K562 (cell line): ENCODE results near the gene CELA3B. TPM values are rescaled to one million over a fixed set of nuclear protein-coding genes. Genes with fewer than 3 reads are reported as not detected.

Experiments used
- ARID2 ChIP-seq: fragments of 450-650 bp; IDR thresholded peaks from 2 replicates; pipeline ENCODE4 v1.6.1; 2017; ENCODE audit warnings: antibody characterized with exemption, mild to moderate bottlenecking
- ARNT ChIP-seq, 2 experiments: fragments of 450-650 bp; IDR thresholded peaks; 2 replicates each; pipeline ENCODE4 v1.6.1; 2016; ENCODE audit warnings: mild to moderate bottlenecking in 1 of 2
- BHLHE40 ChIP-seq: IDR thresholded peaks from 2 replicates; pipeline ENCODE4 v1.6.1; 2011; ENCODE audit warnings: low read length, improper control_type of control experiment
- HLTF ChIP-seq: fragments of 450-650 bp; IDR thresholded peaks from 2 replicates; pipeline ENCODE4 v1.6.1; 2016
- HOMEZ ChIP-seq: fragments of 250-450 bp; sonication (Bioruptor Pico); IDR thresholded peaks from 2 replicates; pipeline ENCODE4 v1.4.0; 2020; ENCODE audit warnings: mild to moderate bottlenecking, moderate library complexity
- IRF1 ChIP-seq: sonication (generic); formaldehyde crosslinking; IDR thresholded peaks from 2 replicates; pipeline ENCODE4 v1.8.0; 2022; ENCODE audit warnings: missing genetic modification reagents, mild to moderate bottlenecking, borderline replicate concordance
- L3MBTL2 ChIP-seq: fragments of 450-650 bp; IDR thresholded peaks from 2 replicates; pipeline ENCODE4 v1.6.1; 2016; ENCODE audit warnings: mild to moderate bottlenecking, moderate library complexity
- NFIX ChIP-seq: fragments of 250-450 bp; sonication (Bioruptor Pico); IDR thresholded peaks from 2 replicates; pipeline ENCODE4 v1.4.0; 2020; ENCODE audit warnings: low read depth, mild to moderate bottlenecking, moderate library complexity
- PCBP1 ChIP-seq: fragments of 200-400 bp; formaldehyde crosslinking; IDR thresholded peaks from 2 replicates; pipeline ENCODE4 v1.6.1; 2018; ENCODE audit warnings: mild to moderate bottlenecking, low read depth, low read length; ENCODE audit not compliant: poor library complexity, severe bottlenecking
- RUNX1 ChIP-seq: sonication (generic); IDR thresholded peaks from 2 replicates; pipeline ENCODE4 v1.6.1; 2016; ENCODE audit warnings: antibody characterized with exemption, low read depth
- SLC30A9 ChIP-seq: fragments of 250-450 bp; sonication (Bioruptor Pico); IDR thresholded peaks from 2 replicates; pipeline ENCODE4 v1.8.0; 2022; ENCODE audit warnings: mild to moderate bottlenecking, moderate library complexity
- STAG1 ChIP-seq: sonication (generic); formaldehyde crosslinking; IDR thresholded peaks from 2 replicates; pipeline ENCODE4 v1.5.0; 2020; ENCODE audit warnings: missing genetic modification reagents, borderline replicate concordance
- TAF7 ChIP-seq: fragments of 450-650 bp; IDR thresholded peaks from 2 replicates; pipeline ENCODE4 v1.6.1; 2016; ENCODE audit warnings: missing genetic modification characterization, missing compliant biosample characterization
- TFAP4 ChIP-seq: sonication (generic); formaldehyde crosslinking; IDR thresholded peaks from 2 replicates; pipeline ENCODE4 v1.8.0; 2022; ENCODE audit warnings: missing genetic modification reagents, mild to moderate bottlenecking, moderate library complexity, borderline replicate concordance
- YY1 ChIP-seq, 3 experiments: IDR thresholded peaks; 2 replicates each; pipeline ENCODE4 v1.6.1; 2011; ENCODE audit warnings: low read length in 2 of 3, mild to moderate bottlenecking in 2 of 3, moderate library complexity in 2 of 3, borderline replicate concordance in 1 of 3, control low read depth in 1 of 3, low read depth in 1 of 3; ENCODE audit not compliant: insufficient read depth in 3 of 3, insufficient replicate concordance in 2 of 3, control insufficient read depth in 1 of 3, insufficient read length in 1 of 3; ENCODE audit errors: extremely low read depth in 1 of 3
- ZFP36 ChIP-seq: fragments of 150-350 bp; IDR thresholded peaks from 2 replicates; pipeline ENCODE4 v1.6.1; 2018; ENCODE audit warnings: low read length, low read depth; ENCODE audit not compliant: partially characterized antibody
- ZFP91 ChIP-seq: sonication (generic); formaldehyde crosslinking; IDR thresholded peaks from 2 replicates; pipeline ENCODE4 v1.8.0; 2022; ENCODE audit warnings: mild to moderate bottlenecking, missing genetic modification reagents
- ZNF146 ChIP-seq: IDR thresholded peaks from one replicate; pipeline ENCODE4 v1.6.1; 2018; ENCODE audit warnings: missing compliant biosample characterization; ENCODE audit not compliant: unreplicated experiment
- ZNF197 ChIP-seq: fragments of 200-800 bp; sonication (Bioruptor generic); IDR thresholded peaks from 2 replicates; pipeline ENCODE4 v1.6.1; 2016; ENCODE audit warnings: low read depth, missing genetic modification characterization, missing compliant biosample characterization
- ZNF395 ChIP-seq: fragments of 200-800 bp; sonication (Bioruptor generic); IDR thresholded peaks from 2 replicates; pipeline ENCODE4 v1.6.1; 2017; ENCODE audit warnings: missing genetic modification characterization, missing compliant biosample characterization
- ZNF431 ChIP-seq: sonication (generic); formaldehyde crosslinking; IDR thresholded peaks from 2 replicates; pipeline ENCODE4 v1.8.0; 2022; ENCODE audit warnings: mild to moderate bottlenecking, missing genetic modification reagents
- polyA plus RNA-seq, 8 experiments: library from polyadenylated mRNA; depleted of rRNA in 4 of 8; stranded (reverse) in 5 of 8; unstranded in 3 of 8; fragments of >200 nt; fragmentation: Nextera tagmentation in 2 of 8; fragmentation: Illumina TruSeq in 1 of 8; extraction: Ambion mirVana in 2 of 8; extraction: Trizol in 1 of 8; gene quantifications; 2 replicates each; pipeline versions ENCODE4 v1.2.1 to v1.2.3, GENCODE V29; 2011 to 2014; ENCODE audit warnings: inconsistent platforms in 1 of 8, missing spikeins in 1 of 8
- total RNA-seq, 7 experiments: library from RNA; depleted of rRNA in 6 of 7; stranded (reverse); fragments of >200 nt in 6 of 7; fragmentation: Illumina TruSeq in 2 of 7; extraction: Trizol in 2 of 7; gene quantifications; 2 replicates each; pipeline versions ENCODE4 v1.2.1 to v1.2.3, GENCODE V29; 2011 to 2021; ENCODE audit warnings: low replicate concordance in 1 of 7

Gene CELA3B
- total and polyA plus RNA-seq, 9 of the 15 experiments (the other 6 are each of a cell fraction or from before 2014, with no cell fraction given), result 3.1 TPM; not detected in 8

- peak; percentile 73 for TF ChIP-seq L3MBTL2
- TF ChIP-seq ZFP91 (CRISPR knock-in tag), result no peak
- 0 out of 2 replicates have a peak, but pooled peaks have one; percentile 46 for TF ChIP-seq ZNF197 (CRISPR knock-in tag)
- peak in 1 of 2 experiments; percentile 74; a peak in 2 of 4 replicates for TF ChIP-seq ARNT (IDR thresholded peaks at IDR 0.05)
- no peak for TF ChIP-seq IRF1 (CRISPR knock-in tag)
- TF ChIP-seq BHLHE40, result peak; percentile 59; the same call in 1 of the 2 replicates
- no peak for TF ChIP-seq ZNF395
- no peak for TF ChIP-seq SLC30A9 (CRISPR knock-in tag)
- peak; percentile 96 for TF ChIP-seq ARID2
- TF ChIP-seq YY1 (IDR thresholded peaks at IDR 0.05; ENCODE audit: borderline replicate concordance in 1 of 3, control insufficient read depth in 1 of 3, extremely low read depth in 1 of 3, insufficient read depth in 3 of 3, insufficient read length in 1 of 3, insufficient replicate concordance in 2 of 3, low read depth in 1 of 3, low read length in 2 of 3), result peak in 1 of 3 experiments; percentile 39
- TF ChIP-seq PCBP1, result no peak
- no peak for TF ChIP-seq RUNX1
- no peak for TF ChIP-seq TAF7 (tag)
- peak; percentile 95; the same call in 1 of the 2 replicates for TF ChIP-seq STAG1 (CRISPR knock-in tag)
- 0 out of 2 replicates have a peak, but pooled peaks have one; percentile 16 for TF ChIP-seq HLTF
- no peak for TF ChIP-seq ZNF431
- no peak for TF ChIP-seq HOMEZ (CRISPR knock-in tag)
- TF ChIP-seq ZFP36, result peak; percentile 98
- TF ChIP-seq NFIX (CRISPR knock-in tag), result no peak
- peak; percentile 77; the same call in 1 of the 2 replicates for TF ChIP-seq TFAP4 (CRISPR knock-in tag)
- TF ChIP-seq ZNF146 (CRISPR knock-in tag), result no peak
Observed at GRCh38 chr1:21963477-21964217, 13.2 kb upstream of the CELA3B start (continued).
